Parathyroid adenoma (tissue), 2 donors: Measurements from ENCODE around the gene ARSJ.
A peak's percentile ranks its signal among the peaks of the same experiment; 100 is the strongest.
"Not testable (repeated sequence)": the region's sequence is repeated elsewhere in the genome, so short reads cannot be mapped to it uniquely, and the experiment has no call there.

Experiments
- H2AFZ ChIP-seq: fragments of 300-600 bp; sonication (generic); one replicate; pipeline ENCODE4 v1.7.0; 2017; ENCODE audit warnings: antibody characterized with exemption, mild to moderate bottlenecking
- H3K27ac ChIP-seq: fragments of 300-600 bp; sonication (generic); one replicate; pipeline ENCODE4 v1.7.0; 2017
- H3K27me3 ChIP-seq: fragments of 300-600 bp; sonication (generic); one replicate; pipeline ENCODE4 v1.7.0; 2017; ENCODE audit warnings: low read length; ENCODE audit not compliant: control insufficient read depth, insufficient read depth
- H3K36me3 ChIP-seq: fragments of 300-600 bp; sonication (generic); one replicate; pipeline ENCODE4 v1.7.0; 2017; ENCODE audit warnings: low read length; ENCODE audit not compliant: control insufficient read depth, insufficient read depth
- H3K4me1 ChIP-seq: fragments of 300-600 bp; sonication (generic); one replicate; pipeline ENCODE4 v1.7.0; 2017; ENCODE audit warnings: control low read depth
- H3K4me2 ChIP-seq: fragments of 300-600 bp; sonication (generic); one replicate; pipeline ENCODE4 v1.7.0; 2017; ENCODE audit warnings: low read length
- H3K4me3 ChIP-seq: fragments of 300-600 bp; sonication (generic); one replicate; pipeline ENCODE4 v1.7.0; 2017; ENCODE audit warnings: low read depth, low read length
- H3K79me2 ChIP-seq: fragments of 300-600 bp; sonication (generic); one replicate; pipeline ENCODE4 v1.7.0; 2017; ENCODE audit warnings: control low read depth
- H3K9ac ChIP-seq: fragments of 300-600 bp; sonication (generic); one replicate; pipeline ENCODE4 v1.7.0; 2017; ENCODE audit warnings: mild to moderate bottlenecking
- H3K9me3 ChIP-seq: fragments of 300-600 bp; sonication (generic); one replicate; pipeline ENCODE4 v1.7.0; 2017; ENCODE audit warnings: low read length; ENCODE audit not compliant: control insufficient read depth
- TF ChIP-seq, protein P1 (sequence below): fragments of 300-600 bp; sonication (generic); IDR thresholded peaks from one replicate; pipeline ENCODE4 v1.7.0; 2017; ENCODE audit warnings: antibody characterized with exemption, mild to moderate bottlenecking
- donor health status: primary hyperparathyroidism.

Gene ARSJ

DNA sequence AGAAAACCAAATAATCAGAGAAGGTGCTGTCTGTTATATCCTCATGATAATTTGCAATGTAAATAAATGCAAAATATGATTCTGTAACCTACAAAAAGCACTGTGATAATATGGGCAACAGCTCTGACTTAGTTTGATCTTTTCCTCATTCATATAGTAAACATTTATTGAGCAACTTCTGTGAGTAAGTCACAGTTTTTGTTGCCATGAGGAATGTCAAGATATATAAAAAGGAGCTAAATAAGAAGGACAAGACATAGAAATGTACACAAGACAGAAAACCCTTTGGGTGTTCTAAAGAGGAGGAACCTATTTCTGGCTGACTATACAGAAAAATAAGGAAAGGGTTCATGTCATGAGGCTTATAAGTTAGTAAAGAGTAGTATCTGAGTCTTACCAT lies 44.3 kb downstream of the ARSJ start:
- Histone ChIP-seq H3K4me1 (no peaks in the 10 kb centered on the region), H3K4me3 (no peak overlapping the region), H3K4me2 (no peak overlapping the region), H3K27me3 (no peaks in the 10 kb centered on the region), H2AFZ (no peak overlapping the region), H3K79me2 (no peaks in the 10 kb centered on the region), H3K36me3 (no peaks in the 10 kb centered on the region), H3K27ac (no peak overlapping the region), H3K9me3 (no peaks in the 10 kb centered on the region), H3K9ac (no peak overlapping the region)
- TF ChIP-seq, protein P1, sequence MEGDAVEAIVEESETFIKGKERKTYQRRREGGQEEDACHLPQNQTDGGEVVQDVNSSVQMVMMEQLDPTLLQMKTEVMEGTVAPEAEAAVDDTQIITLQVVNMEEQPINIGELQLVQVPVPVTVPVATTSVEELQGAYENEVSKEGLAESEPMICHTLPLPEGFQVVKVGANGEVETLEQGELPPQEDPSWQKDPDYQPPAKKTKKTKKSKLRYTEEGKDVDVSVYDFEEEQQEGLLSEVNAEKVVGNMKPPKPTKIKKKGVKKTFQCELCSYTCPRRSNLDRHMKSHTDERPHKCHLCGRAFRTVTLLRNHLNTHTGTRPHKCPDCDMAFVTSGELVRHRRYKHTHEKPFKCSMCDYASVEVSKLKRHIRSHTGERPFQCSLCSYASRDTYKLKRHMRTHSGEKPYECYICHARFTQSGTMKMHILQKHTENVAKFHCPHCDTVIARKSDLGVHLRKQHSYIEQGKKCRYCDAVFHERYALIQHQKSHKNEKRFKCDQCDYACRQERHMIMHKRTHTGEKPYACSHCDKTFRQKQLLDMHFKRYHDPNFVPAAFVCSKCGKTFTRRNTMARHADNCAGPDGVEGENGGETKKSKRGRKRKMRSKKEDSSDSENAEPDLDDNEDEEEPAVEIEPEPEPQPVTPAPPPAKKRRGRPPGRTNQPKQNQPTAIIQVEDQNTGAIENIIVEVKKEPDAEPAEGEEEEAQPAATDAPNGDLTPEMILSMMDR = no peak

DNA sequence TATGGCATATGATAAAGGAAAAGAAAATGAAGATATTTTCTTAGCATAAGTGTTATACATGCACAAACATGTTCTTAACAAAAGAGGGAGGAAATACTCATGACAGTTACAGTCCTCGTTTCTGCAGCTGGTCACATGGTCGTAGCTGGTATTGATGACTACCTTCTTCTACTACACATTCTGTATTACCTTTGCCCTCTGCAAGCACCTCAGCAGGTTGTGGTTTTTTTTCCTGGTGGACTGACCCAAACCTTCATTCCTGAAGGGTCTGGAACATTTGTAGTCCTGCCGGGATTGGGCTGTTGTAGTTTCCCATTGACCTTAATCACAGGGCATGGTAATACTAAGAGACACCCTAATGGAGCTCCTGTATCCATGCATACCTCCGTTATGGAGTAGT lies 54.7 kb downstream of the ARSJ start:
- not testable (repeated sequence) for H3K27me3 ChIP-seq

DNA sequence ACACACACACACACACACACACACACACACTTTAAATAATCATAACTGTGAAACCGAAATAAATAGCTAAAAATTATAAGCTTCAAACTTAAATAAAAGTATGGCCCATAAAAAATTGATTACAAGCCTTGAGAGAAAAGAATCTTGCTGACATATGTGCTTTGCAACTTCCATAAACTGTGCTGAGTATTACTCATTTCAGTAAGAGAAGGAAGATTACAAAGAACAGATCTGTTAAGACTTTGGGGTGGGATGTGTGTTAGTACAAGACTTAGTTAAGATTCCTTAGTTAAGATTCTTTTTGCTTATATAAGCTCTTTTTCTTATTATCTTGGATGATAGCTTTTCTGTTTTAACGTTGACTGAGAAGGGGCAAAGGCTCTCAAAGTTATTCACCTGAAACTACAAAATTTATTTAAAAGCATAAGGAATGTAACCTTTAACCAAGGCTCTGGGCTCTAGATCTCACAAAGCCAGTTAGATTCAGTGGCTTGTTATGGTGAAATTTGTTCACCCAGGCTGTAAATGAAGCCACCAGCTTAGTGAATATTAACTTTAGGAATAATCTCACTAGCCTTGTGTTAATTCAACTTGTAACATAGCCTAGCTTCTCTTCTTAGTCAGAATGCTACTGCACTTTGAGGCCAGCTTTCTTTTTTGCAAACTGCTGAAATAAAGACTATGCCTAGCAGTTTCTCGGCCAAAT lies 58.2 kb downstream of the ARSJ start:
- peak overlapping the region; percentile 68 for H2AFZ ChIP-seq
- TF ChIP-seq, protein P1 = no peak
- H3K27me3 ChIP-seq = no peaks in the 10 kb centered on the region
- no peaks in the 10 kb centered on the region for H3K4me1 ChIP-seq
- no peak overlapping the region for H3K4me2 ChIP-seq
- no peak overlapping the region for H3K9ac ChIP-seq
- H3K79me2 ChIP-seq = no peaks in the 10 kb centered on the region
- no peak overlapping the region for H3K27ac ChIP-seq
- H3K4me3 ChIP-seq = no peak overlapping the region
- no peaks in the 10 kb centered on the region for H3K36me3 ChIP-seq
- H3K9me3 ChIP-seq = no peaks in the 10 kb centered on the region

More for the DNA sequence above, 54.7 kb downstream of the ARSJ start:
- not testable (repeated sequence) for H3K27ac ChIP-seq, H3K4me2 ChIP-seq, H3K79me2 ChIP-seq, H3K4me1 ChIP-seq, H3K4me3 ChIP-seq, H3K36me3 ChIP-seq, H2AFZ ChIP-seq, H3K9ac ChIP-seq, H3K9me3 ChIP-seq

DNA sequence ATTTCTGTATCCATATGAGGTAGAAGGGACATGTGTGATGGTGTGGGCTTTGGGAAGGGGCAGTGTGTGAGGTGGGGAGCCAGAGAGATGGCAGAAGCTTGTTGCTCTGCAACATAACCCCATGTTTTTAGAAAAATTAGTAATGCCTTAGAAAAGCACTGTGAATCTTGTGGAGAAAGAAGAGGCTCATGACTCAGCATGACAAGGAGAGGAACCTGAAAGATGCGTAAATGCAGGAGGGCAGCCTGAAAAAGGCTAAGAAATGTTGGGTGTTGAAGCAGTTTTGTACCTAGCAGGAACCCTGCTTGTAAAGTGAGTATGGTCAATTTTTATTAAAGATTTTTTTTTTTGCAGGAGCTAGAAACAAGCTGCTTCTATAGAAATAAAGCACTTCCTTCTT lies 59.8 kb downstream of the ARSJ start:
- Histone ChIP-seq H3K27me3 (no peaks in the 10 kb centered on the region), H3K4me2 (no peak overlapping the region), H3K4me3 (no peak overlapping the region), H2AFZ (no peak overlapping the region), H3K9me3 (no peaks in the 10 kb centered on the region), H3K27ac (no peak overlapping the region), H3K4me1 (no peaks in the 10 kb centered on the region), H3K36me3 (no peaks in the 10 kb centered on the region), H3K9ac (no peak overlapping the region), H3K79me2 (no peaks in the 10 kb centered on the region)
- TF ChIP-seq, protein P1 = no peak

DNA sequence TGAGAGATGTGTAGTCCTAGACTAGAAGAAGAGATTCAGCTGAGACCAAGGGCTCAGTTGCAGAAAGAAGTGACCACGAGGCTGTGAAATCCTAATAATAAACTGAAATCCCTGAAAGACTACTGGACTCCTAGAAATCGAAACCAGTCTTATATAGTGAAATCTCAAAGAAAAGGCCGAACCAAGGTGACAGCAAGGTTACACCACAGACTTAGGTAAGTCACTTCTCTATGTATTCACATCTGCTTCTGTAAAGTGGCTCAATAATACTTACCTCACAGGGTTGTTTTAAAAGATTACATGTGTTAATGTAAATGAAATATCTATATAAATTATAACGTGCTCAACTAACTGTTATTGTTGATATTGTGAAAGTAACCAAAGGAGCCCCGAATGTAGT lies 60.3 kb downstream of the ARSJ start:
- H3K27ac ChIP-seq = no peak overlapping the region
- no peak overlapping the region for H3K4me2 ChIP-seq
- H3K9ac ChIP-seq = no peak overlapping the region
- H3K4me1 ChIP-seq = no peaks in the 10 kb centered on the region
- H3K79me2 ChIP-seq = no peaks in the 10 kb centered on the region
- H3K9me3 ChIP-seq = no peaks in the 10 kb centered on the region
- H2AFZ ChIP-seq = no peak overlapping the region
- H3K27me3 ChIP-seq = no peaks in the 10 kb centered on the region
- TF ChIP-seq, protein P1 = no peak
- H3K36me3 ChIP-seq = no peaks in the 10 kb centered on the region
- H3K4me3 ChIP-seq = no peak overlapping the region
